NT2/D1 (cell line): ENCODE results near the gene ITGA3.
A peak's percentile ranks its signal among the peaks of the same experiment; 100 is the strongest.

ENCODE experiments used
- DNase-seq: peaks from one replicate; pipeline ENCODE4 v3.0.0-alpha.2; 2011; ENCODE audit warnings: low read depth, low spot score
- H3K27me3 ChIP-seq: 2 replicates; pipeline ENCODE4 v1.6.0; 2011; ENCODE audit warnings: mild to moderate bottlenecking; ENCODE audit not compliant: insufficient read length, insufficient read depth
- H3K36me3 ChIP-seq: 2 replicates; pipeline ENCODE4 v1.6.1; 2011; ENCODE audit warnings: mild to moderate bottlenecking, low read length, mixed read lengths; ENCODE audit not compliant: insufficient read depth, insufficient read length
- H3K4me1 ChIP-seq: 2 replicates; pipeline ENCODE4 v1.5.1; 2011; ENCODE audit not compliant: insufficient read depth, insufficient read length
- H3K4me3 ChIP-seq: 2 replicates; pipeline ENCODE4 v1.5.1; 2011; ENCODE audit warnings: low read depth; ENCODE audit not compliant: insufficient read length
- H3K9ac ChIP-seq: 2 replicates; pipeline ENCODE4 v1.6.0; 2011; ENCODE audit warnings: low read depth; ENCODE audit not compliant: insufficient read length
- H3K9me3 ChIP-seq: 2 replicates; pipeline ENCODE4 v1.5.1; 2011; ENCODE audit warnings: mild to moderate bottlenecking, low read length; ENCODE audit not compliant: insufficient read depth
- SUZ12 ChIP-seq: IDR thresholded peaks from 2 replicates; pipeline ENCODE4 v1.6.1; 2011; ENCODE audit not compliant: insufficient read length, insufficient read depth; ENCODE audit errors: extremely low read depth
- YY1 ChIP-seq: IDR thresholded peaks from 2 replicates; pipeline ENCODE4 v1.6.1; 2011; ENCODE audit not compliant: insufficient read length, insufficient read depth
- ZNF274 ChIP-seq: IDR thresholded peaks from 2 replicates; pipeline ENCODE4 v1.6.1; 2011; ENCODE audit warnings: mild to moderate bottlenecking, low read depth, low read length

The ITGA3 gene

DNA sequence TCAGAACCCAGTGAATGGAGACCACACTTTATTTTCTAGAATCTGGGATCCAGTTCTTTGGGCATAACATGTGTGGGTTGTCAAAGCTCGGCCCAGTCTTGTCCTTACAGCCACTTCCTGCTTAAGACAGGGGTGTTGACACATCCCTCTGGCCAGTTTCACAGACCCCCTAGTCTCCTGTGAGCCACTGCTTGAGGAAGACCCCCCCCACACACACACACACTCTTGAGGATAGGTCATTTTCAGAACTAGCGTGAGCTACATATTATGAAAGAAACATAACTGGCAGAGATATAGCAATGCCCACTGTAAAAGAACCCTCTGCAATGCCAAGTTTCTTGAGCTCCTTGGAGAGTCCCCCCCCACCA, 36.0 kb downstream of the ITGA3 start:
- H3K27me3 ChIP-seq, result peaks cover 3% of the 10 kb centered on the region
- H3K9ac ChIP-seq, result no peak overlapping the region
- TF ChIP-seq SUZ12 (no peak), ZNF274 (no peak), YY1 (no peak)
- no peaks in the 10 kb centered on the region for H3K9me3 ChIP-seq
- H3K4me1 ChIP-seq, result peaks cover 10% of the 10 kb centered on the region
- H3K4me3 ChIP-seq, result no peak overlapping the region
- DNase-seq, result no peak
- H3K36me3 ChIP-seq, result peaks cover 32% of the 10 kb centered on the region

DNA sequence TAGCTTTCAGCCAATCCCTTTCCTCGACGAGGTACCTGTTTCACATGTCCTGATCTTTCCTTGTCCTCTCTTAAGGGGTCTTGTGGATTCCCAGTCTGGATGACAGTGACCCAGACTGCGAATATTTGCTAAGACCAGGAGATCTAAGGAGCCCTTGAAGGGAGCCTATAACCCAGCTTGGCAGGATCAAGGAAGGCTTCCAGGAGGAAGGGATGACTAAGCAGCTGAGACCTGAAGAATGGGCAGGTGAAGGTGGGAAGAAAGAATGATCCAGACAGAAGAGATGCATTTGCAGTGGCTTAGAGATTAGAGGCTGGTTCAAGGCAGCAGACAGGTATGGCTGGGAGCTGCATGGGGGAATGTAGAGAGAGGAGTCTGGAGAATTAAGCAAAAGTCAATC, 37.3 kb downstream of the ITGA3 start:
- TF ChIP-seq YY1 (no peak), SUZ12 (no peak), ZNF274 (no peak)
- H3K36me3 ChIP-seq, result peaks cover 26% of the 10 kb centered on the region
- peaks cover 3% of the 10 kb centered on the region for H3K27me3 ChIP-seq
- H3K9me3 ChIP-seq, result no peaks in the 10 kb centered on the region
- H3K4me3 ChIP-seq, result no peak overlapping the region
- no peak overlapping the region for H3K9ac ChIP-seq
- DNase-seq, result no peak
- peaks cover 7% of the 10 kb centered on the region for H3K4me1 ChIP-seq

GRCh38 chr17:50093807-50094206, 37.9 kb downstream of the ITGA3 start:
- Histone ChIP-seq H3K36me3 (peaks cover 20% of the 10 kb centered on the region), H3K9me3 (no peaks in the 10 kb centered on the region), H3K4me1 (peaks cover 7% of the 10 kb centered on the region), H3K27me3 (peaks cover 3% of the 10 kb centered on the region), H3K4me3 (no peak overlapping the region), H3K9ac (no peak overlapping the region)
- no peak for DNase-seq
- TF ChIP-seq ZNF274, result no peak
- TF ChIP-seq YY1, result no peak
- TF ChIP-seq SUZ12, result no peak

DNA sequence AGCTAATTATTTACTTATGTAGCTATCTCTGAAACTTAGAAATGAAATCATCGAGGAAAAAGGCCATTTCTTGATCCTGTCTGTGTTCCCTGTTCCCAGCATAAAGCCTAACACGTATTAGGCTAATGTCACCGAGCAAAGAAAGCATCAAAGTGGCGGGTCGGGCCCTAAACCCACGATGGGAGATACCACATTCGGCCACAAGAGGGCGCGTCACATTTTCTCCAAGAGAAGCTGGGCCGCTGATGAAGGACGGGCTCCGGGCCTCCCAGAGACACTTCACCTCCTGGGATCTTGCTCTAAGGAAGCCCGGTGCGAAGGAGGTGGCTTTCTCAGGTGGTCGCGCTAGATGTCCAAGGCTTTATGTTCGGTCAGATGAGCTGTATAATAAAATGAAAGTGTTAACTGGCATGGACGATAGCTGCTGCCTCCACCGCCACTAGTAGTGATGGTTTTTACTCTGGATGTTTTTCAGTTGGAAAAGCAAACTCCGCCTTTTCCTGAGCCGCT, 38.4 kb downstream of the ITGA3 start:
- TF ChIP-seq SUZ12, result no peak
- TF ChIP-seq ZNF274, result no peak
- H3K9ac ChIP-seq, result peak overlapping the region; percentile 43

GRCh38 chr17:50094753-50095619, 39.1 kb downstream of the ITGA3 start, which contains the start of gene PDK2:
Gene PDK2 (plus strand): TSS chr17:50095351. CDS start chr17:50095436, 85 bp downstream.
- DNase-seq, result peak; percentile 84
- Histone ChIP-seq H3K4me1 (peaks cover 11% of the 10 kb centered on the region), H3K9me3 (no peaks in the 10 kb centered on the region), H3K27me3 (peaks cover 3% of the 10 kb centered on the region), H3K36me3 (peaks cover 9% of the 10 kb centered on the region), H3K9ac (peak within 1 kb of the TSS; percentile 87), H3K4me3 (peak within 1 kb of the TSS; percentile 82)
- TF ChIP-seq ZNF274, result no peak
- TF ChIP-seq YY1, result no peak
- no peak for TF ChIP-seq SUZ12

More for the DNA sequence above, 38.4 kb downstream of the ITGA3 start:
- H3K27me3 ChIP-seq, result peaks cover 3% of the 10 kb centered on the region
- H3K4me3 ChIP-seq, result peak overlapping the region; percentile 24
- no peaks in the 10 kb centered on the region for H3K9me3 ChIP-seq
- H3K4me1 ChIP-seq, result peaks cover 9% of the 10 kb centered on the region
- H3K36me3 ChIP-seq, result peaks cover 15% of the 10 kb centered on the region
- DNase-seq, result peak; percentile 72

GRCh38 chr17:50095626-50096037, 39.7 kb downstream of the ITGA3 start:
- Histone ChIP-seq H3K27me3 (peaks cover 3% of the 10 kb centered on the region), H3K4me3 (peak overlapping the region; percentile 82)
- DNase-seq, result no peak

DNA sequence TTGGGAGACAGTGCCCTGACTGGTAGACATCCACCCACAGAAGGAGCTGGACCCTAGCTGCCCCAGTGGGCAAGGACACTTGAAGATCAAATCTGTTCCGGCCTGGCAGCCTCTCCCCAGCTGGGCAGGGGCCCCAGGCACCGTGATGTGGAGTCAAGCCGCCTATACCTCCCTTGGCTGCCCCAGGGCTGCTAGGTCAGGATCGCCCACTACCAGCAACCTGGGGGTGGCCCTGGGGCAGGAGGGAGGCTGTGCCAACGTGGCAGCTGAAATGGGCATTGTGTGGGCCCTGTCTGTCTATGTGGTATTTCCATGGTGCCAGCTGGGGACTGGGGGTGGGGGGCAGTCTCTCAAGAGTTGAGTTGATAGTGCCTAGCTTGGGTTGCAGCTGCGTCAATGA, 40.2 kb downstream of the ITGA3 start:
- H3K9ac ChIP-seq, result peak overlapping the region; percentile 87

More at GRCh38 chr17:50095626-50096037, 39.7 kb downstream of the ITGA3 start:
- H3K9ac ChIP-seq, result peak overlapping the region; percentile 87
- peaks cover 7% of the 10 kb centered on the region for H3K36me3 ChIP-seq
- peaks cover 16% of the 10 kb centered on the region for H3K4me1 ChIP-seq
- no peaks in the 10 kb centered on the region for H3K9me3 ChIP-seq
- TF ChIP-seq SUZ12 (no peak), YY1 (no peak), ZNF274 (no peak)

More for the DNA sequence above, 40.2 kb downstream of the ITGA3 start:
- H3K4me3 ChIP-seq, result peak overlapping the region; percentile 82
- H3K27me3 ChIP-seq, result peaks cover 3% of the 10 kb centered on the region
- peaks cover 19% of the 10 kb centered on the region for H3K4me1 ChIP-seq
- no peaks in the 10 kb centered on the region for H3K9me3 ChIP-seq
- H3K36me3 ChIP-seq, result peaks cover 4% of the 10 kb centered on the region
- no peak for DNase-seq
- TF ChIP-seq YY1 (no peak), ZNF274 (no peak), SUZ12 (no peak)
